GM12874 (cell line): ENCODE data around the gene ETFA.

Source experiments
- TF ChIP-seq, protein P1 (sequence below): IDR thresholded peaks from 2 replicates; pipeline ENCODE4 v1.5.1; 2011; ENCODE audit warnings: low read depth, mild to moderate bottlenecking, control low read depth, low read length, moderate library complexity; ENCODE audit not compliant: insufficient read depth

The ETFA gene

GRCh38 chr15:76168237-76168984, 142.9 kb downstream of the ETFA start:
- TF ChIP-seq, protein P1, sequence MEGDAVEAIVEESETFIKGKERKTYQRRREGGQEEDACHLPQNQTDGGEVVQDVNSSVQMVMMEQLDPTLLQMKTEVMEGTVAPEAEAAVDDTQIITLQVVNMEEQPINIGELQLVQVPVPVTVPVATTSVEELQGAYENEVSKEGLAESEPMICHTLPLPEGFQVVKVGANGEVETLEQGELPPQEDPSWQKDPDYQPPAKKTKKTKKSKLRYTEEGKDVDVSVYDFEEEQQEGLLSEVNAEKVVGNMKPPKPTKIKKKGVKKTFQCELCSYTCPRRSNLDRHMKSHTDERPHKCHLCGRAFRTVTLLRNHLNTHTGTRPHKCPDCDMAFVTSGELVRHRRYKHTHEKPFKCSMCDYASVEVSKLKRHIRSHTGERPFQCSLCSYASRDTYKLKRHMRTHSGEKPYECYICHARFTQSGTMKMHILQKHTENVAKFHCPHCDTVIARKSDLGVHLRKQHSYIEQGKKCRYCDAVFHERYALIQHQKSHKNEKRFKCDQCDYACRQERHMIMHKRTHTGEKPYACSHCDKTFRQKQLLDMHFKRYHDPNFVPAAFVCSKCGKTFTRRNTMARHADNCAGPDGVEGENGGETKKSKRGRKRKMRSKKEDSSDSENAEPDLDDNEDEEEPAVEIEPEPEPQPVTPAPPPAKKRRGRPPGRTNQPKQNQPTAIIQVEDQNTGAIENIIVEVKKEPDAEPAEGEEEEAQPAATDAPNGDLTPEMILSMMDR = no peak

GRCh38 chr15:76165951-76166350, 145.3 kb downstream of the ETFA start:
- TF ChIP-seq, protein P1 = no peak
